ENCODE data around the gene IFFO2. TPM values are rescaled to one million over a fixed set of nuclear protein-coding genes. Genes with fewer than 3 reads are reported as not detected.

The IFFO2 gene
- total RNA-seq (2021; ENCODE audit: unreplicated experiment) (15.6 TPM), Bru-seq, nascent RNA (percentile 54 among the genes with signal in this experiment), BruChase-seq, experiment 1, labeled RNA remaining after a 6-hour chase (percentile 51 among the genes with signal in this experiment), BruChase-seq, experiment 2, labeled RNA remaining after a 2-hour chase (percentile 63 among the genes with signal in this experiment)
- 11.7 and 15.6 TPM in 2 replicates for polyA plus RNA-seq (2012)
- long read RNA-seq, full-length matches to known transcripts: 2 of 9 reads
- long read RNA-seq, partial matches to known transcripts: 0 of 9 reads
- long read RNA-seq, other reads (novel, unspliced or antisense): 7 of 9 reads

- Histone ChIP-seq H3K9me2 (ENCODE audit: insufficient read depth) (no peaks in the 10 kb centered on the region), H3K4me2 (ENCODE audit: low read length) (peak within 1 kb of the TSS; percentile 96), H3K4me3 (replicated peaks in 1 of 2; ENCODE audit: low read depth in 1 of 2, low read length in 2 of 2) (peak within 1 kb of the TSS; percentile 63 to 75), H3K79me2 (ENCODE audit: insufficient read depth, low read length) (peaks cover 42% of the 10 kb centered on the region), H3K27me3 (ENCODE audit: insufficient read depth, low read length) (no peaks in the 10 kb centered on the region), H3K9ac (ENCODE audit: low read length) (peak within 1 kb of the TSS; percentile 68), H3K4me1 (ENCODE audit: control insufficient read depth in 1 of 2, insufficient read depth in 2 of 2, low read length in 2 of 2) (peaks cover 3 to 22% of the 10 kb centered on the region in 2 experiments; a peak in 3 of 4 replicates), H3K27ac (ENCODE audit: low read depth, low read length) (peak within 1 kb of the TSS; percentile 70; the same call in 1 of the 2 replicates), H3K9me3 (ENCODE audit: control insufficient read depth in 1 of 2, insufficient read depth in 1 of 2, low read depth in 1 of 2, low read length in 2 of 2) (no peaks in the 10 kb centered on the region), H2AFZ (ENCODE audit: low read depth, low read length, poor library complexity, severe bottlenecking) (no peak within 1 kb of the TSS), H3K36me3 (ENCODE audit: control insufficient read depth in 1 of 2, insufficient read depth in 2 of 2, low read length in 2 of 2) (peaks cover 0 to 7% of the 10 kb centered on the region in 2 experiments; a peak in 1 of 4 replicates), H4K20me1 (ENCODE audit: insufficient read depth) (no peaks in the 10 kb centered on the region; the same call in 1 of the 2 replicates)
- RAD21 ChIA-PET (ENCODE audit: low non-redundant PET in 1 of 2, low total read pairs in 2 of 2, uncharacterized antibody in 2 of 2, unreplicated experiment in 2 of 2): interaction anchor here in 1 of 2 experiments (0.6 kb wide), 1 partner anchor 42 kb away, joined by 4 read pairs; no protein-coding TSS in a partner anchor
- ATAC-seq (peak; percentile 91), DNase-seq (ENCODE audit: low read depth, low spot score) (peak; percentile 76)
- TF ChIP-seq CEBPB (IDR thresholded peaks at IDR 0.05; ENCODE audit: low read depth) (no peak), POLR2A (IDR thresholded peaks at IDR 0.05; ENCODE audit: borderline replicate concordance, extremely low read depth, insufficient read depth, insufficient read length) (peak; percentile 72), POLR2AphosphoS5 (IDR thresholded peaks at IDR 0.05; ENCODE audit: low read depth, low read length) (peak; percentile 92), ZFX (IDR thresholded peaks at IDR 0.05) (peak; percentile 89; the same call in 1 of the 2 replicates)
- CTCF ChIA-PET: interaction anchor here (2.6 kb wide), 1 partner anchor 43 kb away, joined by 20 read pairs; no protein-coding TSS in a partner anchor
- BruUV-seq (replicated peaks): no TSS peak
- POLR2A ChIA-PET: interaction anchor here (1.4 to 1.5 kb wide), 2 partner anchors 10 to 60 kb away, joined by 3 to 4 read pairs; no protein-coding TSS in a partner anchor
- intact Hi-C loops (cut with micrococcal nuclease): loop anchor here (5.0 kb wide), 1 partner anchor 44 kb away; no protein-coding TSS in a partner anchor
Observed at GRCh38 chr1:18956193-18957135, at the start of gene IFFO2. Gene IFFO2, minus strand, starts transcription at chr1:18956676. Its CDS starts 344 bp downstream, at chr1:18956332.

- ATAC-seq (peak; percentile 17; the same call in 1 of the 2 replicates), DNase-seq (ENCODE audit: low read depth, low spot score) (peak; percentile 7)
- peak overlapping the region; percentile 64 for H2AFZ ChIP-seq (ENCODE audit: low read depth, low read length, poor library complexity, severe bottlenecking)
- POLR2A ChIA-PET: no interaction called here
- no peak overlapping the region for H3K4me3 ChIP-seq (replicated peaks in 1 of 2; ENCODE audit: low read depth in 1 of 2, low read length in 2 of 2)
- no peak overlapping the region for H3K27ac ChIP-seq (ENCODE audit: low read depth, low read length)
- H3K4me1 ChIP-seq (ENCODE audit: control insufficient read depth in 1 of 2, insufficient read depth in 2 of 2, low read length in 2 of 2): peaks cover 26 to 59% of the 10 kb centered on the region in 2 experiments
- RAD21 ChIA-PET (ENCODE audit: low non-redundant PET in 1 of 2, low total read pairs in 2 of 2, uncharacterized antibody in 2 of 2, unreplicated experiment in 2 of 2): no interaction called here
- H3K79me2 ChIP-seq (ENCODE audit: insufficient read depth, low read length): no peaks in the 10 kb centered on the region
- intact Hi-C loops (cut with micrococcal nuclease): no loop called here
- CTCF ChIA-PET: no interaction called here
- H3K27me3 ChIP-seq (ENCODE audit: insufficient read depth, low read length): no peaks in the 10 kb centered on the region
- BruUV-seq (replicated peaks): no TSS peak
- no peaks in the 10 kb centered on the region for H3K36me3 ChIP-seq (ENCODE audit: control insufficient read depth in 1 of 2, insufficient read depth in 2 of 2, low read length in 2 of 2)
- H3K9me3 ChIP-seq (ENCODE audit: control insufficient read depth in 1 of 2, insufficient read depth in 1 of 2, low read depth in 1 of 2, low read length in 2 of 2): peaks cover 0 to 5% of the 10 kb centered on the region in 2 experiments; a peak in 1 of 4 replicates
- H3K9me2 ChIP-seq (ENCODE audit: insufficient read depth): no peaks in the 10 kb centered on the region
- H3K9ac ChIP-seq (ENCODE audit: low read length): no peak overlapping the region
- H3K4me2 ChIP-seq (ENCODE audit: low read length): peak overlapping the region; percentile 43
- TF ChIP-seq RAD21 (IDR thresholded peaks at IDR 0.05; ENCODE audit: low read depth): no peak
- no peak for TF ChIP-seq FOSL1 (IDR thresholded peaks at IDR 0.05; ENCODE audit: low read depth)
- TF ChIP-seq EZH2 (IDR thresholded peaks at IDR 0.05): no peak
- no peak for TF ChIP-seq ATF3 (IDR thresholded peaks at IDR 0.05)
- no peak for TF ChIP-seq ELF1 (IDR thresholded peaks at IDR 0.05; ENCODE audit: borderline replicate concordance, low read depth)
- TF ChIP-seq SRF (IDR thresholded peaks at IDR 0.05; ENCODE audit: low read depth): no peak
- no peak for TF ChIP-seq YY1 (IDR thresholded peaks at IDR 0.05; ENCODE audit: extremely low read depth, insufficient replicate concordance, low read depth, low read length)
- H4K20me1 ChIP-seq (ENCODE audit: insufficient read depth): no peaks in the 10 kb centered on the region
Observed at GRCh38 chr1:19006000-19006399, 49.5 kb upstream of the IFFO2 start.
